Ishikawa (cell line): ENCODE data around the gene ASTN1.

Source experiments
- CEBPB ChIP-seq: IDR thresholded peaks from 2 replicates; pipeline ENCODE4 v1.6.1; 2012
- CREB1 ChIP-seq: IDR thresholded peaks from 2 replicates; pipeline ENCODE4 v1.6.1; 2012; ENCODE audit warnings: low read depth
- EGR1 ChIP-seq: IDR thresholded peaks from 2 replicates; pipeline ENCODE4 v1.6.1; 2012
- EP300 ChIP-seq: IDR thresholded peaks from 2 replicates; pipeline ENCODE4 v1.6.1; 2012; ENCODE audit warnings: borderline replicate concordance
- FOXM1 ChIP-seq: IDR thresholded peaks from 2 replicates; pipeline ENCODE4 v1.6.1; 2012; ENCODE audit warnings: low read depth, borderline replicate concordance
- MAX ChIP-seq: IDR thresholded peaks from 2 replicates; pipeline ENCODE4 v1.6.1; 2012
- NFIC ChIP-seq: IDR thresholded peaks from 2 replicates; pipeline ENCODE4 v1.6.1; 2012
- RAD21 ChIP-seq: IDR thresholded peaks from 2 replicates; pipeline ENCODE4 v1.6.1; 2012; ENCODE audit warnings: low read depth
- REST ChIP-seq: IDR thresholded peaks from 2 replicates; pipeline ENCODE4 v1.6.1; 2012; ENCODE audit warnings: low read depth, mild to moderate bottlenecking
- TAF1 ChIP-seq: IDR thresholded peaks from 2 replicates; pipeline ENCODE4 v1.6.1; 2012; ENCODE audit warnings: low read depth, mild to moderate bottlenecking
- TCF12 ChIP-seq: IDR thresholded peaks from 2 replicates; pipeline ENCODE4 v1.6.1; 2012; ENCODE audit warnings: low read depth
- TEAD4 ChIP-seq: IDR thresholded peaks from 2 replicates; pipeline ENCODE4 v1.6.1; 2012
- USF1 ChIP-seq: IDR thresholded peaks from 2 replicates; pipeline ENCODE4 v1.6.1; 2012
- YY1 ChIP-seq: IDR thresholded peaks from 2 replicates; pipeline ENCODE4 v1.6.1; 2012; ENCODE audit warnings: low read depth
- ZBTB7A ChIP-seq: IDR thresholded peaks from 2 replicates; pipeline ENCODE4 v1.6.1; 2012; ENCODE audit warnings: low read depth

ASTN1 gene

GRCh38 chr1:177024623-177025022, 139.9 kb downstream of the ASTN1 start:
- TF ChIP-seq REST (no peak), USF1 (no peak), MAX (no peak), RAD21 (no peak), ZBTB7A (no peak), YY1 (no peak), CEBPB (no peak), CREB1 (no peak), EP300 (no peak), TCF12 (no peak), FOXM1 (no peak), NFIC (no peak), TEAD4 (no peak), TAF1 (no peak), EGR1 (no peak)

GRCh38 chr1:177023726-177024125, 140.8 kb downstream of the ASTN1 start:
- no peak for TF ChIP-seq TAF1
- TF ChIP-seq FOXM1: no peak
- no peak for TF ChIP-seq CEBPB
- no peak for TF ChIP-seq USF1
- no peak for TF ChIP-seq YY1
- no peak for TF ChIP-seq TCF12
- no peak for TF ChIP-seq NFIC

GRCh38 chr1:177023249-177023648, 141.3 kb downstream of the ASTN1 start:
- TF ChIP-seq EP300 (no peak), RAD21 (no peak), USF1 (no peak), REST (no peak)

GRCh38 chr1:177021687-177022086, 142.8 kb downstream of the ASTN1 start:
- TF ChIP-seq ZBTB7A (no peak), EGR1 (no peak), RAD21 (no peak), FOXM1 (no peak), MAX (no peak), CREB1 (no peak), YY1 (no peak), TEAD4 (no peak), TCF12 (no peak), TAF1 (no peak), EP300 (no peak), CEBPB (no peak), REST (no peak), NFIC (no peak)
